ENCODE measurements around the gene EFCAB12. TPM values are rescaled to one million over a fixed set of nuclear protein-coding genes. Genes with fewer than 3 reads are reported as not detected.
A peak's percentile ranks its signal among the peaks of the same experiment; 100 is the strongest.

Gene EFCAB12
- polyA plus RNA-seq, 4 donors: 0.04 to 0.89 (median 0.47) TPM

DNA sequence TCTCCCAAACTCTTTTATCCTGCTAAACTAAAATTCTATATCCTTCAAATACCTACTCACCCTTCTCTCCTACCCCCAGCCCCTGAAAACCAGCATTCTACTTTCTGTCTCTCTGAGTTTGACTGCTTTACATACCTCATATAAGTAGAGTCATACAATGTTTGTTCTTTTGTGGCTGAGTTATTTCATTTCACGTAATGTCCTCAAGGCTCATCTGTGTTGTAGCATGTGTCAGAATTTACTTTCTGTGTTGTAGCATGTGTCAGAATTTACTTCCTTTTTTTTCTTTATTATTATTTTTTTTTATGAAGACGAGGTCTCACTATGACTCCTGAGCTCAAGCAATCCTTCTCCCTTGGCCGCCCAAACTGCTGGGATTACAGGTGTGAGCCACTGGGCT lies 31.7 kb upstream of the EFCAB12 start:
- Histone ChIP-seq H3K27ac (ENCODE audit: low read depth in 1 of 3, low read length in 2 of 3) (no peak overlapping the region), H3K27me3 (ENCODE audit: control insufficient read depth in 3 of 3, insufficient read depth in 3 of 3, low read length in 3 of 3) (no peaks in the 10 kb centered on the region), H3K36me3 (ENCODE audit: control insufficient read depth in 3 of 3, insufficient read depth in 2 of 3, low read depth in 1 of 3, low read length in 3 of 3) (peaks cover 0 to 15% (median 0%) of the 10 kb centered on the region in 3 donors), H3K4me3 (ENCODE audit: low read depth in 1 of 3, low read length in 3 of 3) (no peak overlapping the region), H3K4me1 (ENCODE audit: control insufficient read depth in 3 of 3, insufficient read depth in 2 of 3, low read depth in 1 of 3, low read length in 2 of 3) (peaks cover 0 to 18% (median 0%) of the 10 kb centered on the region in 3 donors), H3K9me3 (ENCODE audit: control insufficient read depth in 2 of 2, insufficient read depth in 1 of 2, low read depth in 1 of 2, low read length in 1 of 2) (no peaks in the 10 kb centered on the region)
- WGBS, 3 donors: 94 to 99% (median 94%) methylated on average over 3 of the region's 3 CpGs
- FAIRE-seq: no peak
- no peak for DNase-seq

- no peaks in the 10 kb centered on the region for H3K27me3 ChIP-seq (ENCODE audit: control insufficient read depth in 3 of 3, insufficient read depth in 3 of 3, low read length in 3 of 3)
- no peak overlapping the region for H3K27ac ChIP-seq (ENCODE audit: low read depth in 1 of 3, low read length in 2 of 3)
- no peaks in the 10 kb centered on the region for H3K9me3 ChIP-seq (ENCODE audit: control insufficient read depth in 2 of 2, insufficient read depth in 1 of 2, low read depth in 1 of 2, low read length in 1 of 2)
- no peak overlapping the region for H3K4me3 ChIP-seq (ENCODE audit: low read depth in 1 of 3, low read length in 3 of 3)
- no peak for DNase-seq
- H3K36me3 ChIP-seq (ENCODE audit: control insufficient read depth in 3 of 3, insufficient read depth in 2 of 3, low read depth in 1 of 3, low read length in 3 of 3): peaks cover 0 to 31% (median 2%) of the 10 kb centered on the region in 3 donors
- no peaks in the 10 kb centered on the region for H3K4me1 ChIP-seq (ENCODE audit: control insufficient read depth in 3 of 3, insufficient read depth in 2 of 3, low read depth in 1 of 3, low read length in 2 of 3)
- no peak for FAIRE-seq
- 38 to 68% (median 45%) methylated on average over 1 of the region's 1 CpG for WGBS, 3 donors
These were observed 25.3 kb upstream of the EFCAB12 start for GRCh38 chr3:129453732-129454131.

DNA sequence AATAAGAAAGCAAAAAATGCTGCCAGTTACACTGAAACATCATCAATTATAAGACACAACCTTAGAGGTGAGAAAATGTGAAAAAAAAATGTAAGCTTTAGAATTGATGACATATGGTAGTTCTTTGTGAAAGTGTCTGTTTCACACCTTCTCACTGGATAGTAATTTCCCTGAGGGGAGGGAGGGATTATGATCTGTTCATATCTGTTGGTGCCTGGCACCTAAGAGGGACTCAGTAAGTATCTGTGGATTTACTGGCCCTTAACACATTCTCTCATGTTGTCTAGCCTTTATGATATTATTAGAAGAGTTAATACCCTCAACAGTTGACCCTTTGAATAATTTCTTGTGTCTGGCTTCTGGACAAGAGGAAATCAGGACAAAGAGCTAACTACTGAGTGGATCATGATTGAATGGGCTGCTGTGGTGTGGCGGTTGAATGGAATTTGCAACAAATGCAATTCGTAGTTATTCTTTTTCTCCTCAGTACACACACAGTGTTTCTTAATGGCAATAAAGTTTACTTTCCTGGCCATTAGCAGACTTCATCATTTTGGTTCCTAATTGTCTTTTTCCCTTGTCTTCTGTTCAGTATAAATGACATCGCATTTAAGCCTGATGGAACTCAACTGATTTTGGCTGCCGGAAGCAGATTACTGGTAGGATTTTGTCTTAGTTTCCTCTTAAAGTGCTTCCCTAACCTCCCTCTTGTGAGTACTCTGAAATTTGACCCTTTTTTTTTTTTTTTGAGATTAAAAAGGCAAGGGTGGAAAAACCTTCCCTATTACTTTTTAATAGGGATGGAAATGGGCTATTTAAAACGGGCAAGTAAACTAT lies 21.1 kb upstream of the EFCAB12 start:
- 66 to 83% (median 83%) methylated on average over 5 of the region's 5 CpGs for WGBS, 3 donors
- DNase-seq (no peak), FAIRE-seq (no peak)
- H3K27me3 ChIP-seq (ENCODE audit: control insufficient read depth in 3 of 3, insufficient read depth in 3 of 3, low read length in 3 of 3): no peaks in the 10 kb centered on the region
- no peak overlapping the region for H3K4me3 ChIP-seq (ENCODE audit: low read depth in 1 of 3, low read length in 3 of 3)
- H3K9me3 ChIP-seq (ENCODE audit: control insufficient read depth in 2 of 2, insufficient read depth in 1 of 2, low read depth in 1 of 2, low read length in 1 of 2): no peaks in the 10 kb centered on the region
- H3K36me3 ChIP-seq (ENCODE audit: control insufficient read depth in 3 of 3, insufficient read depth in 2 of 3, low read depth in 1 of 3, low read length in 3 of 3): peaks cover 0 to 18% (median 2%) of the 10 kb centered on the region in 3 donors
- H3K27ac ChIP-seq (ENCODE audit: low read depth in 1 of 3, low read length in 2 of 3): no peak overlapping the region
- peaks cover 0 to 5% (median 0%) of the 10 kb centered on the region in 3 donors for H3K4me1 ChIP-seq (ENCODE audit: control insufficient read depth in 3 of 3, insufficient read depth in 2 of 3, low read depth in 1 of 3, low read length in 2 of 3)

DNA sequence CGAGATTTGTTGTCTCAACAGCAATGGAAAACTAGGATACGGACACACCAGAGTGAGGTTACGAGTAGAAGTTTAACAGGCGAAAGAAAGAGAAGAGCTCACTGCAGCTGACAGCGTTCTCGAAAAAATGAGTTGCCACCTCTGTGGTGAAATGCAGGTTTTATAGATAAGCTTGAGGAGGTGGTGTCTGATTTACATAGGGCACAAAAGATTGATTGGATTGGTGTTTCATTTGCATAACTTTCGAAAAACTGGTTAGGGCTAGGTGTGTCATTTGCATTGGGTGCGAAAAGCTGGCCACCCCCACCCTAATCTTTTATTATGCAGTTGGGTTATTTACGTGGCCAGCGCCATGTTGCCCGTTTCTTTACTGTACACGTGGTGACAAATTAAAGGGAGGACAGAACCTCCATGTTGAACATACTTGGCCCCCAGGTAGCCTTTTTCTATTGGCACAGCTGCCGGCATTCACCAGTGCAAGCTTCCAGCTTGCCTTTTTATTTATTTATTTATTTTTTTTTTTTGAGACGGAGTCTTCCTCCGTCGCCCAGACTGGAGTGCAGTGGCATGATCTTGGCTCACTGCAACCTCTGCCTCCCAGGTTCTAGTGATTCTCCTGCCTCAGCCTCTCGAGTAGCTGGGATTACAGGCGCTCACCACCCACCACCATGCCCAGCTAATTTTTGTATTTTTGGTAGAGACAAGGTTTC lies 19.9 kb upstream of the EFCAB12 start:
- H3K4me3 ChIP-seq (ENCODE audit: low read depth in 1 of 3, low read length in 3 of 3): no peak overlapping the region
- H3K4me1 ChIP-seq (ENCODE audit: control insufficient read depth in 3 of 3, insufficient read depth in 2 of 3, low read depth in 1 of 3, low read length in 2 of 3): peaks cover 0 to 5% (median 0%) of the 10 kb centered on the region in 3 donors
- peak overlapping the region in 1 of 3 donors; percentile 10 for H3K27ac ChIP-seq (ENCODE audit: low read depth in 1 of 3, low read length in 2 of 3)
- H3K36me3 ChIP-seq (ENCODE audit: control insufficient read depth in 3 of 3, insufficient read depth in 2 of 3, low read depth in 1 of 3, low read length in 3 of 3): peaks cover 0 to 14% (median 2%) of the 10 kb centered on the region in 3 donors
- no peaks in the 10 kb centered on the region for H3K27me3 ChIP-seq (ENCODE audit: control insufficient read depth in 3 of 3, insufficient read depth in 3 of 3, low read length in 3 of 3)
- H3K9me3 ChIP-seq (ENCODE audit: control insufficient read depth in 2 of 2, insufficient read depth in 1 of 2, low read depth in 1 of 2, low read length in 1 of 2): no peaks in the 10 kb centered on the region
- DNase-seq (no peak), FAIRE-seq (no peak)
- WGBS, 3 donors: 89 to 93% (median 89%) methylated on average over 18 of the region's 18 CpGs

- Histone ChIP-seq H3K27ac (ENCODE audit: low read depth in 1 of 3, low read length in 2 of 3) (no peak overlapping the region), H3K9me3 (ENCODE audit: control insufficient read depth in 2 of 2, insufficient read depth in 1 of 2, low read depth in 1 of 2, low read length in 1 of 2) (no peaks in the 10 kb centered on the region), H3K4me3 (ENCODE audit: low read depth in 1 of 3, low read length in 3 of 3) (no peak overlapping the region), H3K36me3 (ENCODE audit: control insufficient read depth in 3 of 3, insufficient read depth in 2 of 3, low read depth in 1 of 3, low read length in 3 of 3) (peaks cover 0 to 4% (median 0%) of the 10 kb centered on the region in 3 donors), H3K27me3 (ENCODE audit: control insufficient read depth in 3 of 3, insufficient read depth in 3 of 3, low read length in 3 of 3) (no peaks in the 10 kb centered on the region), H3K4me1 (ENCODE audit: control insufficient read depth in 3 of 3, insufficient read depth in 2 of 3, low read depth in 1 of 3, low read length in 2 of 3) (peaks cover 0 to 6% (median 0%) of the 10 kb centered on the region in 3 donors)
- 64 to 89% (median 70%) methylated on average over 1 of the region's 1 CpG for WGBS, 3 donors
- FAIRE-seq (no peak), DNase-seq (no peak)
These were observed 18.5 kb upstream of the EFCAB12 start for GRCh38 chr3:129446926-129447325.

DNA sequence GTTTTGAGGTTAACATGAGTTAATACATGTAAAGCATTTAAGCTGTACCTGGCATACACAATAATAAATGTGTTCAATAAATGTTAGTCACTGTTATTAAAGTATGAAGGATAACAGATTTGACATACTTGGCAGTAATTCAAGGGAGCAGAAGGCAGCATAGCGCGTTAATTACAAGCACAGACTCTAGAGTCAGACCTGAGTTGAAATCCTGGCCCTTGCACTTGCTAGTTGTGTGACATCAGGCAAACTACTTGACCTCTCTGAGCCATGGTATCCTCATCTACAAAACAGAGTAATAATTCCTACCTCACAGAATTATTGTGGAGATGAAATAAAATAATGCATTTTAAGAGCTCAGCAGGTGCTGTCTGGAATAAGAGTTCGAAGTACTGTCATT lies 17.0 kb upstream of the EFCAB12 start:
- FAIRE-seq (no peak), DNase-seq (peak in 1 of 2 donors; percentile 82)
- Histone ChIP-seq H3K36me3 (ENCODE audit: control insufficient read depth in 3 of 3, insufficient read depth in 2 of 3, low read depth in 1 of 3, low read length in 3 of 3) (no peaks in the 10 kb centered on the region), H3K4me1 (ENCODE audit: control insufficient read depth in 3 of 3, insufficient read depth in 2 of 3, low read depth in 1 of 3, low read length in 2 of 3) (peaks cover 3 to 15% (median 3%) of the 10 kb centered on the region in 3 donors), H3K27ac (ENCODE audit: low read depth in 1 of 3, low read length in 2 of 3) (no peak overlapping the region), H3K9me3 (ENCODE audit: control insufficient read depth in 2 of 2, insufficient read depth in 1 of 2, low read depth in 1 of 2, low read length in 1 of 2) (no peaks in the 10 kb centered on the region), H3K27me3 (ENCODE audit: control insufficient read depth in 3 of 3, insufficient read depth in 3 of 3, low read length in 3 of 3) (no peaks in the 10 kb centered on the region), H3K4me3 (ENCODE audit: low read depth in 1 of 3, low read length in 3 of 3) (no peak overlapping the region)
- 34 to 77% (median 48%) methylated on average over 3 of the region's 3 CpGs for WGBS, 3 donors

- Histone ChIP-seq H3K27ac (ENCODE audit: low read depth in 1 of 3, low read length in 2 of 3) (no peak overlapping the region), H3K36me3 (ENCODE audit: control insufficient read depth in 3 of 3, insufficient read depth in 2 of 3, low read depth in 1 of 3, low read length in 3 of 3) (no peaks in the 10 kb centered on the region), H3K27me3 (ENCODE audit: control insufficient read depth in 3 of 3, insufficient read depth in 3 of 3, low read length in 3 of 3) (no peaks in the 10 kb centered on the region), H3K4me3 (ENCODE audit: low read depth in 1 of 3, low read length in 3 of 3) (no peak overlapping the region), H3K4me1 (ENCODE audit: control insufficient read depth in 3 of 3, insufficient read depth in 2 of 3, low read depth in 1 of 3, low read length in 2 of 3) (peaks cover 3 to 15% (median 6%) of the 10 kb centered on the region in 3 donors), H3K9me3 (ENCODE audit: control insufficient read depth in 2 of 2, insufficient read depth in 1 of 2, low read depth in 1 of 2, low read length in 1 of 2) (no peaks in the 10 kb centered on the region)
- DNase-seq: no peak
- no peak for FAIRE-seq
These were observed 14.5 kb upstream of the EFCAB12 start for GRCh38 chr3:129442947-129443346.

DNA sequence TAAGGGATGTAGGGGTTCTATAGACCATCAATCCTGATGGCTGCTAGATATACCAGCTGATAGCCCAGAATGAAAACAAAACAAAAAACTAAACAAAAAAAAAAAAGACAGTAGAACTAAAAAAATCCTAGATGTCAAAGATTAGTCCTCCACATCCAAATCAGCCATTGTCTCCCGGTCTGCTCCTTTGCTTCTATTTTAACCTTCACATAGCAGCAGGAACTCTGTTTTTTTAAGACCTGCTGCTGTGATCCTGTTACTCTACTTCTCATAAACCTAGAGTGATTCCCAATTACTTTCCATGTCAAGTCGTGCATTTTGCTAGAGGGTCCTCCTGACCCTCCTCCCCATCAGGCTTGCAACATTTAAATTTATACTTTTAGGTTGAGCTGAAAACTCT lies 14.1 kb upstream of the EFCAB12 start:
- DNase-seq: no peak
- Histone ChIP-seq H3K4me3 (ENCODE audit: low read depth in 1 of 3, low read length in 3 of 3) (no peak overlapping the region), H3K27ac (ENCODE audit: low read depth in 1 of 3, low read length in 2 of 3) (no peak overlapping the region), H3K9me3 (ENCODE audit: control insufficient read depth in 2 of 2, insufficient read depth in 1 of 2, low read depth in 1 of 2, low read length in 1 of 2) (no peaks in the 10 kb centered on the region), H3K36me3 (ENCODE audit: control insufficient read depth in 3 of 3, insufficient read depth in 2 of 3, low read depth in 1 of 3, low read length in 3 of 3) (peaks cover 0 to 2% (median 2%) of the 10 kb centered on the region in 3 donors), H3K4me1 (ENCODE audit: control insufficient read depth in 3 of 3, insufficient read depth in 2 of 3, low read depth in 1 of 3, low read length in 2 of 3) (peaks cover 3 to 15% (median 6%) of the 10 kb centered on the region in 3 donors), H3K27me3 (ENCODE audit: control insufficient read depth in 3 of 3, insufficient read depth in 3 of 3, low read length in 3 of 3) (no peaks in the 10 kb centered on the region)
- 68 to 93% (median 79%) methylated on average over 2 of the region's 2 CpGs for WGBS, 3 donors
- no peak for FAIRE-seq

All from small intestine (tissue), 7 donors.